PC-9 (cell line): ENCODE results near the gene CLCN2. TPM values are rescaled to one million over a fixed set of nuclear protein-coding genes. Genes with fewer than 3 reads are reported as not detected.

Experiments
- BruUV-seq: library from RNA; stranded (reverse); fragments of 400-500 nt; replicated peaks from 2 replicates; lab custom pipeline; 2021; lab: Mats Ljungman, UMichigan
- CTCF ChIA-PET: fragments of 300-600 bp; sonication (Branson Sonifier 250); formaldehyde crosslinking; loops from one replicate; lab custom pipeline; 2022; ENCODE audit warnings: antibody characterized with exemption; lab: Charles Lee
- POLR2A ChIA-PET: fragments of 300-600 bp; sonication (Branson Sonifier 250); formaldehyde crosslinking; loops from one replicate; lab custom pipeline; 2022; ENCODE audit warnings: antibody characterized with exemption; ENCODE audit not compliant: unreplicated experiment; lab: Charles Lee
- DNase-seq, 2 experiments: peaks; one replicate each; pipeline versions ENCODE4 v3.0.0 to v3.0.0-alpha.2; 2015 to 2022; ENCODE audit warnings: mixed read lengths in 1 of 2
- H2AFZ ChIP-seq: fragments of 200-600 bp; sonication (generic); 2 replicates; pipeline ENCODE4 v1.8.1; 2017; ENCODE audit warnings: antibody characterized with exemption
- H3F3A ChIP-seq: fragments of 200-600 bp; sonication (generic); 2 replicates; pipeline ENCODE4 v1.8.1; 2017; ENCODE audit warnings: antibody characterized with exemption, mild to moderate bottlenecking, low read depth; ENCODE audit not compliant: insufficient read depth
- H3K27ac ChIP-seq: fragments of 200-600 bp; sonication (generic); 2 replicates; pipeline ENCODE4 v1.6.1; 2016; ENCODE audit warnings: mixed run types
- H3K27me3 ChIP-seq: fragments of 200-600 bp; sonication (generic); 2 replicates; pipeline ENCODE4 v1.6.1; 2016; ENCODE audit warnings: low read depth, mixed run types; ENCODE audit not compliant: insufficient read depth
- H3K36me3 ChIP-seq: fragments of 200-600 bp; sonication (generic); 2 replicates; pipeline ENCODE4 v1.6.1; 2016; ENCODE audit warnings: low read depth, mixed run types
- H3K4me1 ChIP-seq: fragments of 200-600 bp; sonication (generic); replicated peaks from 2 replicates; pipeline ENCODE4 v1.6.1; 2016; ENCODE audit warnings: mixed run types; ENCODE audit not compliant: insufficient read depth
- H3K4me2 ChIP-seq: fragments of 200-600 bp; sonication (generic); 2 replicates; pipeline ENCODE4 v1.6.1; 2017; ENCODE audit warnings: mixed run types
- H3K4me3 ChIP-seq: fragments of 200-600 bp; sonication (generic); 2 replicates; pipeline ENCODE4 v1.6.1; 2016; ENCODE audit warnings: mixed run types
- H3K79me2 ChIP-seq: fragments of 200-600 bp; sonication (generic); 2 replicates; pipeline ENCODE4 v1.6.1; 2017; ENCODE audit warnings: low read depth, mixed run types
- H3K9me2 ChIP-seq: fragments of 200-600 bp; sonication (generic); 2 replicates; pipeline ENCODE4 v1.8.1; 2017; ENCODE audit warnings: mild to moderate bottlenecking; ENCODE audit not compliant: insufficient read depth
- H3K9me3 ChIP-seq: fragments of 200-600 bp; sonication (generic); 2 replicates; pipeline ENCODE4 v1.8.1; 2016; ENCODE audit warnings: low read depth; ENCODE audit not compliant: insufficient read depth
- H4K20me1 ChIP-seq: fragments of 200-600 bp; sonication (generic); 2 replicates; pipeline ENCODE4 v1.8.1; 2017; ENCODE audit not compliant: insufficient read depth
- EZH2 ChIP-seq: fragments of 200-600 bp; sonication (generic); IDR thresholded peaks from 2 replicates; pipeline ENCODE4 v1.8.0; 2017; ENCODE audit warnings: antibody characterized with exemption, low read depth
- intact Hi-C: fragments of 100-400 bp; cut with micrococcal nuclease; formaldehyde crosslinking; loops from one replicate; pipeline ENCODE4 v1.10.0; 2022; ENCODE audit not compliant: unreplicated experiment
- total RNA-seq: library from RNA; stranded (reverse); gene quantifications from 2 replicates; pipeline ENCODE4 v1.2.3, GENCODE V29; 2021
- TF ChIP-seq, protein P1 (sequence below): fragments of 200-600 bp; sonication (generic); conservative IDR thresholded peaks from 2 replicates; pipeline ENCODE4 v1.6.1; 2017; ENCODE audit warnings: mixed run types, antibody characterized with exemption, mild to moderate bottlenecking, moderate library complexity

CLCN2 gene
- total RNA-seq, 1 experiment from 2014 or later = 27.1 TPM

DNA sequence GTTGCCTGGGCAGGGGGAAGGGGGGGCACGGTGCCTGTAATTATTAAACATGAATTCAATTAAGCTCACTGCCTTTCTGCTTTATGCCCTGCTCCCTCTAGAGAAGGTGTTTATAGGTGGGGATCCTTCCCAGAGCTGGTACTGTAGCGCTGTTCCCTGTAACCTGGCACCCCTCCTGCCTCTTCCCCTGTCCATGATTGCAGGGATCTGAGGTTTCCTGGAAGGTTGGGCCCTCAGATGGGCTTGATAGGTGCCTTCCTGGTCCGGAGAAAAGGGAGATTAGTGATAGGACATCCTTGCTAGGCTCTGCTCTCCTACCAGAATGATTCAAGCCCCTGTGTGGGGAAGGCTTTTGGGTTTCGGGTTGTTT lies 26.1 kb downstream of the CLCN2 start:
- POLR2A ChIA-PET = no interaction called here
- Histone ChIP-seq H3K27me3 (no peaks in the 10 kb centered on the region), H3K4me2 (peak overlapping the region; percentile 82), H4K20me1 (peaks cover 57% of the 10 kb centered on the region), H3F3A (peaks cover 73% of the 10 kb centered on the region), H3K9me3 (no peaks in the 10 kb centered on the region), H2AFZ (no peak overlapping the region), H3K36me3 (peaks cover 32% of the 10 kb centered on the region), H3K9me2 (no peaks in the 10 kb centered on the region), H3K27ac (peak overlapping the region; percentile 73), H3K4me3 (peak overlapping the region; percentile 68; the same call in 1 of the 2 replicates), H3K4me1 (peaks cover 57% of the 10 kb centered on the region), H3K79me2 (peaks cover 25% of the 10 kb centered on the region)
- CTCF ChIA-PET = no interaction called here
- TSS peak; percentile 68 for BruUV-seq
- no peak for DNase-seq
- TF ChIP-seq EZH2 = no peak
- TF ChIP-seq, protein P1, sequence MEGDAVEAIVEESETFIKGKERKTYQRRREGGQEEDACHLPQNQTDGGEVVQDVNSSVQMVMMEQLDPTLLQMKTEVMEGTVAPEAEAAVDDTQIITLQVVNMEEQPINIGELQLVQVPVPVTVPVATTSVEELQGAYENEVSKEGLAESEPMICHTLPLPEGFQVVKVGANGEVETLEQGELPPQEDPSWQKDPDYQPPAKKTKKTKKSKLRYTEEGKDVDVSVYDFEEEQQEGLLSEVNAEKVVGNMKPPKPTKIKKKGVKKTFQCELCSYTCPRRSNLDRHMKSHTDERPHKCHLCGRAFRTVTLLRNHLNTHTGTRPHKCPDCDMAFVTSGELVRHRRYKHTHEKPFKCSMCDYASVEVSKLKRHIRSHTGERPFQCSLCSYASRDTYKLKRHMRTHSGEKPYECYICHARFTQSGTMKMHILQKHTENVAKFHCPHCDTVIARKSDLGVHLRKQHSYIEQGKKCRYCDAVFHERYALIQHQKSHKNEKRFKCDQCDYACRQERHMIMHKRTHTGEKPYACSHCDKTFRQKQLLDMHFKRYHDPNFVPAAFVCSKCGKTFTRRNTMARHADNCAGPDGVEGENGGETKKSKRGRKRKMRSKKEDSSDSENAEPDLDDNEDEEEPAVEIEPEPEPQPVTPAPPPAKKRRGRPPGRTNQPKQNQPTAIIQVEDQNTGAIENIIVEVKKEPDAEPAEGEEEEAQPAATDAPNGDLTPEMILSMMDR = no peak
- intact Hi-C loops = loop anchor here (2.0 kb wide), 1 partner anchor 36 kb away; the partner anchor contains the start of gene PSMD2

DNA sequence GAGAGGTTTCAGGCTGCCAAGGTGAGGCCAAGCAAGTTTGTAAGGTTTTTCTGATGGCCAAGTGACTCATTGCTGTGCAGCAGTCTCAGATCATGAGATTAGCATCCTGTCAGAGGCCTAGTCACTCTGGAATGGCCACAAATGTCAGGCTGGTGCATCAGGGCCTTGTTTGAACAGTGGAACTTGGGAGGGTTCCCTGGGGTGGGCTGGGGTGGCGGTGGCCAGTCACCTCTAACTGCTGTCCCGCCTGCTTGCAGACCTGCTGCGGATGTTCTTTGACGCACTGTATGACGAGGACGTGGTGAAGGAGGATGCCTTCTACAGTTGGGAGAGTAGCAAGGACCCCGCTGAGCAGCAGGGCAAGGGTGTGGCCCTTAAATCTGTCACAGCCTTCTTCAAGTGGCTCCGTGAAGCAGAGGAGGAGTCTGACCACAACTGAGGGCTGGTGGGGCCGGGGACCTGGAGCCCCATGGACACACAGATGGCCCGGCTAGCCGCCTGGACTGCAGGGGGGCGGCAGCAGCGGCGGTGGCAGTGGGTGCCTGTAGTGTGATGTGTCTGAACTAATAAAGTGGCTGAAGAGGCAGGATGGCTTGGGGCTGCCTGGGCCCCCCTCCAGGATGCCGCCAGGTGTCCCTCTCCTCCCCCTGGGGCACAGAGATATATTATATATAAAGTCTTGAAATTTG lies 26.8 kb downstream of the CLCN2 start:
- H3K4me2 ChIP-seq = peak overlapping the region; percentile 7; the same call in 1 of the 2 replicates
- H3K79me2 ChIP-seq = peaks cover 25% of the 10 kb centered on the region
- peaks cover 38% of the 10 kb centered on the region for H3K36me3 ChIP-seq
- peaks cover 79% of the 10 kb centered on the region for H3F3A ChIP-seq
- no peaks in the 10 kb centered on the region for H3K27me3 ChIP-seq
- no peaks in the 10 kb centered on the region for H3K9me3 ChIP-seq
- H3K9me2 ChIP-seq = no peaks in the 10 kb centered on the region
- ChIA-PET POLR2A (no interaction called here), CTCF (no interaction called here)
- H4K20me1 ChIP-seq = peaks cover 64% of the 10 kb centered on the region
- peak overlapping the region; percentile 73 for H3K27ac ChIP-seq
- TF ChIP-seq, protein P1 = no peak
- no peak for TF ChIP-seq EZH2
- intact Hi-C loops = loop anchor here (1.0 to 2.0 kb wide), 3 partner anchors 15 to 36 kb away; partner anchors contain the start of genes EIF4G1 and PSMD2
- peak; percentile 88 to 95 for DNase-seq
- no TSS peak for BruUV-seq
- peaks cover 57% of the 10 kb centered on the region for H3K4me1 ChIP-seq
- no peak overlapping the region for H3K4me3 ChIP-seq
- H2AFZ ChIP-seq = no peak overlapping the region

DNA sequence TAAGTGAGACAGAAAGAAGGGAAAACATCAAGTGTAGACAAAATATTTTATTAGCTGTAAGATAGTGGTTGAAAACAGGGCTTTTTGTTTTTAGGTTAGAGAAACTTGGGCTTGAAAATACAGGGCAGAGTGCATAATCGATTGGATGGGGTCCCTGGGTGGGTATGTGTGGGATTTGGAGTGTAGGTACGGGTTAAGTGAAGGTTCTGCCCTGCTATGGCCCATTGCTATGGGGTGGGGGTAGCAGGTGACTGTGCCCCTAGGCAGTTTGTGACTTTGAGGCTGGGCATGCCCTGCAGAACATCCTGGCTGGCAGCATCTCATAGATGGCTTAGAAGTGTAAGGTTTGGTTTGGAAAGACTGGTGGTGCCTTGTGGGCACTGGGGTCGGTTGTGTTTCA lies 27.7 kb downstream of the CLCN2 start:
- Histone ChIP-seq H3K4me2 (peak overlapping the region; percentile 4; the same call in 1 of the 2 replicates), H3K36me3 (peaks cover 47% of the 10 kb centered on the region), H3K27ac (peak overlapping the region; percentile 73), H3K9me3 (no peaks in the 10 kb centered on the region), H3F3A (peaks cover 88% of the 10 kb centered on the region), H4K20me1 (peaks cover 73% of the 10 kb centered on the region), H3K9me2 (no peaks in the 10 kb centered on the region), H3K4me1 (peaks cover 57% of the 10 kb centered on the region), H3K4me3 (no peak overlapping the region), H2AFZ (no peak overlapping the region), H3K79me2 (peaks cover 25% of the 10 kb centered on the region), H3K27me3 (no peaks in the 10 kb centered on the region)
- BruUV-seq = no TSS peak
- intact Hi-C loops = loop anchor here (1.0 to 2.0 kb wide), 3 partner anchors 14 to 35 kb away; partner anchors contain the start of genes EIF4G1 and PSMD2
- ChIA-PET CTCF (no interaction called here), POLR2A (no interaction called here)
- TF ChIP-seq, protein P1 = no peak
- no peak for TF ChIP-seq EZH2
- DNase-seq = no peak
